GM19035 (cell line): ENCODE data around the gene B4GALNT1.
A peak's percentile ranks its signal among the peaks of the same experiment; 100 is the strongest.
"Not testable (repeated sequence)": the region's sequence is repeated elsewhere in the genome, so short reads cannot be mapped to it uniquely, and the experiment has no call there.

ENCODE experiments used
- ATAC-seq: cut with Tn5 transposase; IDR thresholded peaks from one replicate; pipeline ENCODE4 v1.9.1; 2021; ENCODE audit not compliant: unreplicated experiment

Gene B4GALNT1

DNA sequence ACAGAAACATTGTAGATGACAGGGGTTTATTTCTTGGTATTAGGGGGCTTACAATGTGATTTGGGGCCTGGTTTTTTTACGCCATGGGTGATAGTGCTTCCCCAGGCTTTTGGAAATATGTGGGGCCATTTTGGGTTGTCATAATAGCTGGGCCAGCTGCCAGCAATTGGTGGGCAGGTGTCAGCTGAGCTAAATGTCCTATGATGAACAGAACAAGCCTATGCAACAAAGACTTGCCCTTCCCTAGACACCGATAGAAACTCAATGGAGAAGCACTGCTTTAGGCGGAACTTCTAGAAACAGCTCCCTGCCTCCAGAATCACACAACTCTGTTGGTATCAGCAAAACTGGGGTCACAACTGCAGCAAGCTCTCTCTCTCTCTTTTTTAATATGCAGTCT lies 5.1 kb upstream of the B4GALNT1 start:
- no peak for ATAC-seq

GRCh38 chr12:57637364-57637763 lies 4.4 kb upstream of the B4GALNT1 start:
- ATAC-seq = no peak

GRCh38 chr12:57636731-57637130 lies 3.7 kb upstream of the B4GALNT1 start:
- ATAC-seq = not testable (repeated sequence)

GRCh38 chr12:57632073-57632957 lies 686 bp downstream of the B4GALNT1 start:
- peak; percentile 14 for ATAC-seq

- no peak for ATAC-seq
Measured at GRCh38 chr12:57631566-57632072, 1.4 kb downstream of the B4GALNT1 start.

DNA sequence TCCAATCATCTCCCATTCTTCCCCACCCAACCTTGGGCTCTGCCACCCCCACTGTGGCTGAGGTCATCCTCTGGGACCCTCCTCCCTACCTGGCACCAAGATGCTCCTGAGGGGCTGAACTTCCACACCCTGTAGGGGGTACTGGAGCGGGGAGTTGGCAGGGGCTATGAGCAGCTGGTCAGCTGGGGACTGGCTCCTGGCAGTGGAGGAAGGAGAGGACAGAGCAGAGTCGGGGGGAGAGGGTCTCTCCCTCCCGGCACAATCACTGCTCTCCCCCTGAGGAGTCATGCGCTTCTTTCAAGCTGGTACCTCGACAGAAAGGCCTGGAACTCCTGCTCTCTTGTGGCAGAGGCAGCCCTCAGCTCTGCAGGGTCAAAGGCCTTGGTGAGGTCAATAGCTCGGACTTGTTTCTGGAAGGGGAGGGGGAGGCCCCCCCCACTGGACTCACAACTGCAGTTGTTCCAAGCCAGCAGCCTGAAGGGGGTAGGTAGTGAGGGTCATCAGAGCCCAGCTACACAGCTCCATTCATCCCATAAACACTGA lies 2.0 kb downstream of the B4GALNT1 start:
- ATAC-seq = no peak

GRCh38 chr12:57629897-57630471 lies 3.0 kb downstream of the B4GALNT1 start:
- ATAC-seq = no peak

DNA sequence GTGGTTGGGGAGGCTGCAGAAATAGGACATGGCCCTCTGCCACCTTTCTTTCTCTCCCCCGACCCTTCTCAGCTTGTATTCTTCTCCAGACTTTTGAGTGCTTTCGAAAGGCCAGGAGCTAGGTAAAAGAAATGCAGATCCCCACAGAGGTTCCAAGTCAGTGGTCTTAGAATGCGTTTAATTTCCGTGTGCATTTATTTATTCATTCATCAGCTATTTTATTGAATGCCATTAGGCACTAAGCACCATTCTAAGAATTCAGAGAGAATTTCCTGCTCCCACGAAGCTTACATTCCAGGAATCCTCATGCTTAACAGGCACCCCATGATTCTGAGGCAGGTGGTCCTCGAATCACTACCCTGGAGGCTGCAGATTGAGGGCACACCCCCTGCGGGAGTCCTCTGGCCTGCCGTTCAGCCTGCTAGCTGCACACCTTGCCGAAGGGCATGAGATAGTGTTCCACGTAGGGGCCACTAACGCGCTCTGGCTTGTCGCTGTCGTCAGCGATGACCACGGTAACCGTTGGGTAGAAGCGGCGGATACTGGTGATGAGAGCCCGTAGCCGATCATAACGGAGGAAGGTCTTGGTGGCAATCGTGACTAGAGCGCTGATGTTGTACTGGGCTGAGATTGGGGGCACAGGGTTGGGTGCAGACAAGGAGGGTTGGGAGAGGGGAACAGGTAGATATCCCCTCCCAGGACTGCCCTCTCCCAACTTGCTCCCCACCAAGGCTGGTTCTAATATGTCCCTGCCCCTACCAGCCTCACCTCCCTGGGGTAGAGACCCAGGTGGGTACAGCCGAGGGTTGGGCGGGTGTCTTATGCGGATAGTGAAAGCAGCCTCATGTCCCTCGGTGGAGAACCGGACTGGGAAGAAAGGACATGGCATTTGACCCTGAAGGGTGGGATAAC lies 4.5 kb downstream of the B4GALNT1 start:
- no peak for ATAC-seq

DNA sequence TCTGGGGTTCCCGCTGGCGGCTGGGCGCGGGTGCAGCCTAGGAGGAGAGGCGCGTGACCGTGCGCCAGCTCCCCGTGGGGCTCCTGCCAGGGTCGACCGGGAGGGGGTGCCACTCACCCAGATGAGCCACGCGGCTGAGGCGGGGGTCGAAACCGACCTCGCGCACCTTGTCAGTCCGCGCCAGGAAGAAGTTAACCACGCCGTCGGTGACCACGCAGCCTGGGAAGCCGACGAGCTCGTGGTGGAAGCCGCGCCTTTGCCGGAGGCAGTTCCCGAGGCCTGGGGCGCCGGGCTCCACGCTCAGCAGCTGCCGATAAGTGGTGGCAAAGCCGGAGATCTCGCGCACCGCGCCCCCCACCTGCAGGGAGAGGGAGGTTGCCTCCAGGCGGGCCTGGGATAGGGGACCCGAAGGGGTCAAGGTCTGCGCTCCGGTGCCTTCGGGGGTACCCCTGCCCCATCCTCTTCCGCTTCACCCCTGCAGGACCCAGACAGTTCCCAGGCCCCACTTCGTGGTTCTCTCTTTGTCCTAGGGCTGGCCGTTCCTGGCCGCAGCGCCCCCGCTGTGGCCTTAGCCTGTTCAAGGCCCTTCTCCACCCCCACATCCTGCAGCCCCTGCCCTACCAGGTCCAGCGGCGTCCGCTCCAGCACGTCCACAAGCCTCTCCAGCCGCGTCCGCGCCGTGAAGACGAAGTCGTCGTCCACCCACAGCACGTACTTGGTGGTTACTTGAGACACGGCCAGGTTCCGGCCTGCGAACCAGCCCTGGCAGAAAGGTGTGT lies 5.3 kb downstream of the B4GALNT1 start:
- ATAC-seq = no peak

DNA sequence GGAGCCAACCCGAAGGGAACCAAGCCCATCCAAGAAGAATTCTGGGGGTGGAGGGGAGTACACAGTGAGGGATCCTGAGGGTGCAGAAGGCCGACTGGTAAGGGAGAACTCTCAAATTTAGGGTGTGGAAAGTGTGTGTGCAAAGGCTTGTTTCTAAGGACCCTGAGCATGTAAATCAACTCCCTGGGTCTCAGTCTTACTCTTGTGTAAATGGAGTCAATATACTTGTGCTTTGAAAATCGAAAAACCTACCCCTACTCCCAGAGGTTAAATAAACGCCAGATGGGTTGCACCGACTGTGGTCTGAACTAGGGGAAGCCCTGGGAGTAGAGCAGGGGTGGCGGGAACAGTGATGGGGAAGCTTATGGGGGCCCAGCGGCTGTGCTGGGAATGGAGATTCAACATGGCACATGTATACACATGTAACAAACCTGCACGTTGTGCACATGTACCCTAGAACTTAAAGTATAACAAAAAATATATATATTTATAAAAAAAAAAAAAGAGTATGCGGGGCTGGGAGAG lies 6.0 kb downstream of the B4GALNT1 start:
- ATAC-seq = no peak

- no peak for ATAC-seq
Measured at GRCh38 chr12:57626111-57626920, 6.7 kb downstream of the B4GALNT1 start.

DNA sequence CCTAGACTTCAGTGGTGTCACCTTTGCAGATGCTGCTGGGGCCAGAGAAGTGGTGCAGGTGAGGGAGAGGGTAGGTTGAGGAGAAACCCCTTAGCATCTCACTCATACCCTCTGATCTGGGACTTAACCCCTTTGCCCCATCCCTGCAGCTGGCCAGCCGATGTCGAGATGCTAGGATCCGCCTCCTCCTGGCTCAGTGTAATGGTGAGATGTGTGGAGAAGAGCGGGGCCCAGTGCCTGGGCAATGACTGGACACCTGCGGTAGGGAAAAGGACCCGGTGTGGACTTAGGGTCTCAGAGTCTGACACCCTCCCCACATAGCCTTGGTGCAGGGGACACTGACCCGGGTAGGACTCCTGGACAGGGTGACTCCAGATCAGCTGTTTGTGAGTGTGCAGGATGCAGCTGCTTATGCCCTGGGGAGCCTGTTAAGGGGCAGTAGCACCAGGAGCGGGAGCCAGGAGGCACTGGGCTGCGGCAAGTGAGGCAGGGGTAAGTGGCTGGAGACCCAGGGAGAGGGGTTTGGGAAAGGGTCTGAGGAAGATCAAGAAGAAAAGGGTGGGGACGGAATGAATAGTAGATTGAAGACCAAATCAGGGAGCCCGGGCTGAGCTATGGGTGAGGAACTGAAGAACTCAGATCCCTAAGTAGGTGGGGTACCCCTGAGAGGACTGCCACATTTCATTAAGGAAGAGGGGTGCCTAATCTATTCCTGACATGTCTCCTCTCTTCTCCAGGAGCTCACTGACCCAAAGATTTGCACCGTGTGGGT lies 7.6 kb downstream of the B4GALNT1 start:
- ATAC-seq = no peak

GRCh38 chr12:57624441-57625220 lies 8.4 kb downstream of the B4GALNT1 start:
- no peak for ATAC-seq

- ATAC-seq = no peak
Measured at GRCh38 chr12:57623811-57624390, 9.1 kb downstream of the B4GALNT1 start.

DNA sequence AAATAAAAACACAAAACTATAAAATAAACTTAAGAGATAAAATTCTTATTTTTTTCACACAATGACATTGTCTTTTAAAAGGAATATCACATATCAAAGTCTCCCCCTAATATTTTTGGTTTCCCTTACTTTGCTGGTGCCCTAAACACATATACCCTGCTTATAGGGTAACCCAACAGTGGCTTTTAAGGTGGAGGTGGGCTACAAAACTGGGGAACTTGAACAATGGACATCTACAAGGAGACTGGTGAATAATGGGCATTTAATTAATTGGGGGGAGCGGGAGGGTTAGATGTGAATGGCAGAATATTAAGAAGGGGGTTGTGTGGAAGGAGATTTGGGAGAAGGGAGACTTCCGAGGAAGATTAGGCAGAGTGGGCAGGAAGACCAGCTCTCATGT lies 9.6 kb downstream of the B4GALNT1 start:
- no peak for ATAC-seq

- ATAC-seq = no peak
Measured at GRCh38 chr12:57622293-57623245, 10.4 kb downstream of the B4GALNT1 start.
